RPMI8226 (cell line): ENCODE results near the gene NUDT22.
"Not testable (repeated sequence)": the region's sequence is repeated elsewhere in the genome, so short reads cannot be mapped to it uniquely, and the experiment has no call there.

Experiments
- DNase-seq: peaks from one replicate; pipeline ENCODE4 v3.0.0-alpha.2; 2015

NUDT22 gene

GRCh38 chr11:64245401-64245796, 19.3 kb downstream of the NUDT22 start:
- DNase-seq: peak; percentile 83

GRCh38 chr11:64245797-64246620, 19.9 kb downstream of the NUDT22 start:
- DNase-seq: peak; percentile 86

GRCh38 chr11:64246621-64246870, 20.5 kb downstream of the NUDT22 start:
- not testable (repeated sequence) for DNase-seq

GRCh38 chr11:64246871-64247728, 21.0 kb downstream of the NUDT22 start, which contains the start of gene PPP1R14B:
Gene PPP1R14B (minus strand): TSS chr11:64246943. CDS start chr11:64246673, 270 bp downstream.
- DNase-seq: peak; percentile 96

GRCh38 chr11:64247729-64248531, 21.9 kb downstream of the NUDT22 start:
- DNase-seq: peak; percentile 2

- DNase-seq: no peak
Measured at GRCh38 chr11:64248578-64248977, 22.5 kb downstream of the NUDT22 start.

GRCh38 chr11:64249038-64249437, 23.0 kb downstream of the NUDT22 start:
- no peak for DNase-seq

- DNase-seq: peak; percentile 6
Measured at GRCh38 chr11:64249563-64250414, 23.7 kb downstream of the NUDT22 start.

GRCh38 chr11:64250415-64251015, 24.4 kb downstream of the NUDT22 start:
- peak; percentile 59 for DNase-seq

- DNase-seq: peak; percentile 81
Measured at GRCh38 chr11:64251016-64251752, 25.1 kb downstream of the NUDT22 start, which contains the start of gene PLCB3. Gene PLCB3 (plus strand): TSS chr11:64251530. CDS start chr11:64251650, 120 bp downstream.

GRCh38 chr11:64251753-64252002, 25.6 kb downstream of the NUDT22 start:
- no peak for DNase-seq

GRCh38 chr11:64252003-64252872, 26.2 kb downstream of the NUDT22 start:
- peak; percentile 47 for DNase-seq

GRCh38 chr11:64253043-64253442, 27.0 kb downstream of the NUDT22 start:
- peak; percentile 2 for DNase-seq

GRCh38 chr11:64253481-64253880, 27.4 kb downstream of the NUDT22 start:
- DNase-seq: peak; percentile 2

GRCh38 chr11:64254326-64254725, 28.3 kb downstream of the NUDT22 start:
- no peak for DNase-seq

- DNase-seq: no peak
Measured at GRCh38 chr11:64255135-64256128, 29.4 kb downstream of the NUDT22 start.

GRCh38 chr11:64256300-64256699, 30.2 kb downstream of the NUDT22 start:
- DNase-seq: peak; percentile 3

GRCh38 chr11:64258356-64258755, 32.3 kb downstream of the NUDT22 start:
- DNase-seq: no peak
